ENCODE results near the gene PDLIM7.

DNA sequence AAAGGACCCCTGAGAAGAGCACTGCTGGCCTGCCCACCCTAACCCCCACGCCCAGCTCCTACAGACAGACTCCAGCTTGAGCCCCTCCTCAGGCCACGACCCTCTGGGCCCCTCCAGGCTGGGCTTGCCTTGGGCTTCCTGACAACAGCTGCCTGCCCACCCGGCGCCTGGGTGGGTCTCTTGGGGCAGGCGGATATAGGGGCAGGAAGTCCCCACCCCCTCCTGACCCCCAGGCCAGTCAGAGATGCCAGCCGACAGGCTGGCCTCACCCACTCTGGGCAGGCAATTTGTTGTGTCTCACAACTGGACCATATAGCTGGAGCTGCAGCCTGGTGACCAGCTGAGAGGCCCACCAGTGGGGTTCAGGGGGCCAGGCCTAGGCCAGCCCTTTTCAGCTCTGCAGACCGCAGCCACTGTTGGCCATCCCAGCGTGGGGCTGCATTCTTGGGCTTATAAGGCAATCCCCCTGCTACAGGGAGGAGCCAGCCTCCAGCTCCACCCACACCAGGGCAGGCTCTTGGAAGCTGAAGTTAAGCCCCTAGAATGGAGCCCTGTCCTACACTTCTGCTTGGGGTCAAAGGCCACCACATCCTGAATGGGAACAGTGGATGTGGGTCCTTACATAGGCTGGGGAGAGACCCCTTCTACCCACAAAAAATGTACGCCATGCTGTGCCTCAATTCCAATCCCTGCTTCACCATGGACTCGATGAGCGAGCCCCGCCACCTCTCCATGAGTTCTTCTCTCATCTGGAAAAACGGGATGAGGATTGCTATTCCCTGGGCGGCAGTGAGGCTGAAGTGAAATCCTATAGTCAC, 2.0 kb downstream of the PDLIM7 start:
- TF ChIP-seq, protein P1, sequence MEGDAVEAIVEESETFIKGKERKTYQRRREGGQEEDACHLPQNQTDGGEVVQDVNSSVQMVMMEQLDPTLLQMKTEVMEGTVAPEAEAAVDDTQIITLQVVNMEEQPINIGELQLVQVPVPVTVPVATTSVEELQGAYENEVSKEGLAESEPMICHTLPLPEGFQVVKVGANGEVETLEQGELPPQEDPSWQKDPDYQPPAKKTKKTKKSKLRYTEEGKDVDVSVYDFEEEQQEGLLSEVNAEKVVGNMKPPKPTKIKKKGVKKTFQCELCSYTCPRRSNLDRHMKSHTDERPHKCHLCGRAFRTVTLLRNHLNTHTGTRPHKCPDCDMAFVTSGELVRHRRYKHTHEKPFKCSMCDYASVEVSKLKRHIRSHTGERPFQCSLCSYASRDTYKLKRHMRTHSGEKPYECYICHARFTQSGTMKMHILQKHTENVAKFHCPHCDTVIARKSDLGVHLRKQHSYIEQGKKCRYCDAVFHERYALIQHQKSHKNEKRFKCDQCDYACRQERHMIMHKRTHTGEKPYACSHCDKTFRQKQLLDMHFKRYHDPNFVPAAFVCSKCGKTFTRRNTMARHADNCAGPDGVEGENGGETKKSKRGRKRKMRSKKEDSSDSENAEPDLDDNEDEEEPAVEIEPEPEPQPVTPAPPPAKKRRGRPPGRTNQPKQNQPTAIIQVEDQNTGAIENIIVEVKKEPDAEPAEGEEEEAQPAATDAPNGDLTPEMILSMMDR (IDR thresholded peaks at IDR 0.05), result no peak
- no peak for TF ChIP-seq POLR2A (IDR thresholded peaks at IDR 0.05)
